LNCaP clone FGC (cell line): ENCODE measurements around the gene DLGAP1.

ENCODE experiments used
- DNase-seq: peaks from one replicate; pipeline ENCODE4 v3.0.0-alpha.2; 2011; ENCODE audit warnings: low read depth
- H3K4me3 ChIP-seq: 2 replicates; pipeline ENCODE4 v1.5.1; 2011; ENCODE audit warnings: mild to moderate bottlenecking, low read depth, low read length, control low read depth
- CTCF ChIP-seq: IDR thresholded peaks from 2 replicates; pipeline ENCODE4 v1.5.1; 2012; ENCODE audit warnings: mild to moderate bottlenecking; ENCODE audit not compliant: control insufficient read depth, insufficient read depth; ENCODE audit errors: extremely low read depth

The DLGAP1 gene

GRCh38 chr18:4119127-4119648 is 335.9 kb downstream of the DLGAP1 start:
- H3K4me3 ChIP-seq = no peak overlapping the region
- DNase-seq = no peak
- TF ChIP-seq CTCF = no peak

- TF ChIP-seq CTCF = no peak
- no peak for DNase-seq
- H3K4me3 ChIP-seq = no peak overlapping the region
These were observed 347.1 kb downstream of the DLGAP1 start for GRCh38 chr18:4108016-4108415.

- no peak for TF ChIP-seq CTCF
- DNase-seq = no peak
- no peak overlapping the region for H3K4me3 ChIP-seq
These were observed 348.0 kb downstream of the DLGAP1 start for GRCh38 chr18:4107049-4107467.

- DNase-seq = peak; percentile 39
- H3K4me3 ChIP-seq = no peak overlapping the region
- TF ChIP-seq CTCF = peak; percentile 84
These were observed 348.6 kb downstream of the DLGAP1 start for GRCh38 chr18:4106407-4107033.

- H3K4me3 ChIP-seq = no peak overlapping the region
- DNase-seq = no peak
- no peak for TF ChIP-seq CTCF
These were observed 352.2 kb downstream of the DLGAP1 start for GRCh38 chr18:4102901-4103300.

- no peak for DNase-seq
- no peak for TF ChIP-seq CTCF
- H3K4me3 ChIP-seq = no peak overlapping the region
These were observed 354.1 kb downstream of the DLGAP1 start for GRCh38 chr18:4101009-4101408.

GRCh38 chr18:4096486-4096885 is 358.6 kb downstream of the DLGAP1 start:
- DNase-seq = peak; percentile 21
- no peak for TF ChIP-seq CTCF
- H3K4me3 ChIP-seq = no peak overlapping the region
